Activated B cell treated with CpG ODN at 0.5 μM for 24 hours (primary cell): Measurements from ENCODE around the gene NR3C2. TPM values are rescaled to one million over a fixed set of nuclear protein-coding genes. Genes with fewer than 3 reads are reported as not detected.

Source experiments
- ATAC-seq: fragments of 200-7000 bp; cut with Tn5 transposase; one replicate; pipeline ENCODE4 v1.10.0; 2021; ENCODE audit warnings: low read depth, mild to moderate bottlenecking, moderate library complexity
- CTCF ChIA-PET: fragments of 350-600 bp; sonication (Branson Sonifier 250); formaldehyde crosslinking; loops from one replicate; lab custom pipeline; 2021; ENCODE audit warnings: antibody characterized with exemption; lab: Charles Lee
- POLR2A ChIA-PET: fragments of 350-600 bp; sonication (Branson Sonifier 250); formaldehyde crosslinking; loops from one replicate; lab custom pipeline; 2021; ENCODE audit warnings: antibody characterized with exemption; lab: Charles Lee
- DNase-seq: peaks from one replicate; pipeline ENCODE4 v3.0.0; 2022
- H3K27ac Mint-ChIP-seq: one replicate; pipeline ENCODE4 v1.8.0; 2020; ENCODE audit warnings: mixed read lengths
- H3K27me3 Mint-ChIP-seq: one replicate; pipeline ENCODE4 v1.8.0; 2021; ENCODE audit warnings: mixed read lengths
- H3K36me3 Mint-ChIP-seq: one replicate; pipeline ENCODE4 v1.8.0; 2021; ENCODE audit warnings: low read depth, mixed read lengths
- H3K4me1 Mint-ChIP-seq: one replicate; pipeline ENCODE4 v1.8.0; 2021; ENCODE audit warnings: mixed read lengths
- H3K4me3 Mint-ChIP-seq: one replicate; pipeline ENCODE4 v1.8.0; 2020; ENCODE audit warnings: mild to moderate bottlenecking, mixed read lengths
- H3K9me3 Mint-ChIP-seq: one replicate; pipeline ENCODE4 v1.8.0; 2020; ENCODE audit warnings: mixed read lengths
- intact Hi-C: fragments of 100-400 bp; cut with micrococcal nuclease; formaldehyde crosslinking; loops from one replicate; pipeline ENCODE4 v1.15.1; 2024
- total RNA-seq: library from RNA; stranded (reverse); gene quantifications from 2 replicates; pipeline ENCODE4 v1.2.3, GENCODE V29; 2022
- TF ChIP-seq, protein P1 (sequence below): fragments of 200-600 bp; IDR thresholded peaks from one replicate; pipeline ENCODE4 v1.8.0; 2022; ENCODE audit warnings: antibody characterized with exemption, mild to moderate bottlenecking

NR3C2 gene
- total RNA-seq, 1 donor from 2014 or later, result 4.5 TPM

GRCh38 chr4:148243837-148244236 lies 198.4 kb downstream of the NR3C2 start:
- intact Hi-C loops, result no loop called here
- CTCF ChIA-PET, result no interaction called here
- H3K27me3 Mint-ChIP-seq, result no peaks in the 10 kb centered on the region
- H3K27ac Mint-ChIP-seq, result no peak overlapping the region
- DNase-seq (no peak), ATAC-seq (no peak)
- POLR2A ChIA-PET, result no interaction called here
- H3K36me3 Mint-ChIP-seq, result no peaks in the 10 kb centered on the region
- no peaks in the 10 kb centered on the region for H3K9me3 Mint-ChIP-seq
- H3K4me3 Mint-ChIP-seq, result no peak overlapping the region
- TF ChIP-seq, protein P1, sequence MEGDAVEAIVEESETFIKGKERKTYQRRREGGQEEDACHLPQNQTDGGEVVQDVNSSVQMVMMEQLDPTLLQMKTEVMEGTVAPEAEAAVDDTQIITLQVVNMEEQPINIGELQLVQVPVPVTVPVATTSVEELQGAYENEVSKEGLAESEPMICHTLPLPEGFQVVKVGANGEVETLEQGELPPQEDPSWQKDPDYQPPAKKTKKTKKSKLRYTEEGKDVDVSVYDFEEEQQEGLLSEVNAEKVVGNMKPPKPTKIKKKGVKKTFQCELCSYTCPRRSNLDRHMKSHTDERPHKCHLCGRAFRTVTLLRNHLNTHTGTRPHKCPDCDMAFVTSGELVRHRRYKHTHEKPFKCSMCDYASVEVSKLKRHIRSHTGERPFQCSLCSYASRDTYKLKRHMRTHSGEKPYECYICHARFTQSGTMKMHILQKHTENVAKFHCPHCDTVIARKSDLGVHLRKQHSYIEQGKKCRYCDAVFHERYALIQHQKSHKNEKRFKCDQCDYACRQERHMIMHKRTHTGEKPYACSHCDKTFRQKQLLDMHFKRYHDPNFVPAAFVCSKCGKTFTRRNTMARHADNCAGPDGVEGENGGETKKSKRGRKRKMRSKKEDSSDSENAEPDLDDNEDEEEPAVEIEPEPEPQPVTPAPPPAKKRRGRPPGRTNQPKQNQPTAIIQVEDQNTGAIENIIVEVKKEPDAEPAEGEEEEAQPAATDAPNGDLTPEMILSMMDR, result no peak
- H3K4me1 Mint-ChIP-seq, result no peaks in the 10 kb centered on the region

- H3K4me1 Mint-ChIP-seq, result no peaks in the 10 kb centered on the region
- POLR2A ChIA-PET, result no interaction called here
- intact Hi-C loops, result no loop called here
- ATAC-seq (no peak), DNase-seq (no peak)
- CTCF ChIA-PET, result no interaction called here
- no peak overlapping the region for H3K27ac Mint-ChIP-seq
- H3K9me3 Mint-ChIP-seq, result no peaks in the 10 kb centered on the region
- TF ChIP-seq, protein P1, result no peak
- H3K4me3 Mint-ChIP-seq, result no peak overlapping the region
- H3K27me3 Mint-ChIP-seq, result no peaks in the 10 kb centered on the region
- H3K36me3 Mint-ChIP-seq, result no peaks in the 10 kb centered on the region
Observed at GRCh38 chr4:148240241-148240640, 202.0 kb downstream of the NR3C2 start.

DNA sequence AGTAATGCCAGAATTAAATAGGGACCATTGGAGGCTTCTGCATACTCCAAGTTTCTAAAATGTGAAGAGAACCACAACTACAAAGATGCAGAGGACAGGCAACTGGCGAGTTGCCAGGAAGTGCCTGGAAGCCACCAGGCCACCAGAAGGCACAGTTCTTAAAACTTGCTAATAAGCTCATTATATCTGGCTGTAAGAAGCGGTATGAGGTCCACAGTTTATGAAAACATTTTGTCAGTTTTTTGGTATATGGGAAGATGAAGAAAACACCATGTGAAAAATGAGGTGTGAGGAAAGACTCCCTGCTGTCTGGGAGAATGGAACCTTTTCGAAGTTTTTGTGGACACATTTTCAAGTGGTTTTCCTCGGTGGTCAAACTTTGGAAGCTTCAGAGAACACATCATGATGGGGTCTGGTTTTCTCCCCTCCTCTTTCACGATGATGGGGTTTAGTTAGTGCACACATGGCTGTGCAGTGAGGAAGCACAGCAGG lies 202.7 kb downstream of the NR3C2 start:
- TF ChIP-seq, protein P1, result no peak
- ATAC-seq (no peak), DNase-seq (no peak)
- Mint-ChIP-seq H3K9me3 (no peaks in the 10 kb centered on the region), H3K36me3 (no peaks in the 10 kb centered on the region), H3K27ac (no peak overlapping the region), H3K4me3 (no peak overlapping the region), H3K27me3 (no peaks in the 10 kb centered on the region), H3K4me1 (no peaks in the 10 kb centered on the region)
- intact Hi-C loops, result no loop called here
- ChIA-PET CTCF (no interaction called here), POLR2A (no interaction called here)

GRCh38 chr4:148238811-148239493 lies 203.3 kb downstream of the NR3C2 start:
- CTCF ChIA-PET, result no interaction called here
- ATAC-seq (no peak), DNase-seq (no peak)
- Mint-ChIP-seq H3K4me3 (no peak overlapping the region), H3K9me3 (no peaks in the 10 kb centered on the region), H3K36me3 (no peaks in the 10 kb centered on the region), H3K27ac (peak overlapping the region; percentile 9), H3K4me1 (no peaks in the 10 kb centered on the region), H3K27me3 (no peaks in the 10 kb centered on the region)
- POLR2A ChIA-PET, result no interaction called here
- intact Hi-C loops, result no loop called here
- TF ChIP-seq, protein P1, result no peak

GRCh38 chr4:148238086-148238485 lies 204.1 kb downstream of the NR3C2 start:
- POLR2A ChIA-PET, result no interaction called here

More at GRCh38 chr4:148238086-148238485, 204.1 kb downstream of the NR3C2 start:
- CTCF ChIA-PET, result no interaction called here
- H3K4me1 Mint-ChIP-seq, result no peaks in the 10 kb centered on the region
- ATAC-seq (no peak), DNase-seq (no peak)
- TF ChIP-seq, protein P1, result no peak
- intact Hi-C loops, result no loop called here
- H3K36me3 Mint-ChIP-seq, result no peaks in the 10 kb centered on the region
- no peaks in the 10 kb centered on the region for H3K9me3 Mint-ChIP-seq
- no peak overlapping the region for H3K27ac Mint-ChIP-seq
- H3K4me3 Mint-ChIP-seq, result no peak overlapping the region
- H3K27me3 Mint-ChIP-seq, result no peaks in the 10 kb centered on the region
